ENCODE data around the gene KRT7.

Gene KRT7

DNA sequence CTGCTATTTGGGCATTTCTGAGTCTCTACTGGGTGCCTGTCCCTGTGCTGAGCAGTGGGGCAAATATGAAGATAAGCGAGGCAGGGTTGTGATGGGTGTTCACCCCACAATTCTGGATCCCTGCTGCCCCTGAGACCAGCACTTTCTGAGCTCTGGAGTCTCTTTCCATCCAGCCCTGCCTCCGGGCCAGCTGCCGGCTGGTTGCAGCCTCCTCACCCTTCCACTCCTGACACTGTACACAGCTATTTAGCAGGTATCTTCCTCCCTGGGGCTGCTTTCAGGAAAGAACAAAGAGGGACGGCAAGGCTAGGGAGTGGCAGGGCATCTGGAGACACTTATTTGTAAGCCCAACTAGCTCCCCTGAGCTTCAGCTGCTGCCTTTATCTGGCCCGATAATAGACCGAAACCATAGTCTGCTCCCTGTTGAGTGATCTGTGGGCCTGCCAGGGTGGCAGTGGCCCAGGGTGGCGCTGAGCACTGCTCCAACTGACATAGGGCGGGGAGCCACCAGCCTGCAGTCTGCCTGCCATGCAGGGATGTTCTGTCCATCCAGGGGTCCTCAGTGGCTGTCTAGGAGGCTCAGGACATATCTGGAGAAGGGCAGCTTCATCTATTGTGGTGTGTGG lies 33.6 kb upstream of the KRT7 start:
- DNase-seq (ENCODE audit: low spot score), result no peak

DNA sequence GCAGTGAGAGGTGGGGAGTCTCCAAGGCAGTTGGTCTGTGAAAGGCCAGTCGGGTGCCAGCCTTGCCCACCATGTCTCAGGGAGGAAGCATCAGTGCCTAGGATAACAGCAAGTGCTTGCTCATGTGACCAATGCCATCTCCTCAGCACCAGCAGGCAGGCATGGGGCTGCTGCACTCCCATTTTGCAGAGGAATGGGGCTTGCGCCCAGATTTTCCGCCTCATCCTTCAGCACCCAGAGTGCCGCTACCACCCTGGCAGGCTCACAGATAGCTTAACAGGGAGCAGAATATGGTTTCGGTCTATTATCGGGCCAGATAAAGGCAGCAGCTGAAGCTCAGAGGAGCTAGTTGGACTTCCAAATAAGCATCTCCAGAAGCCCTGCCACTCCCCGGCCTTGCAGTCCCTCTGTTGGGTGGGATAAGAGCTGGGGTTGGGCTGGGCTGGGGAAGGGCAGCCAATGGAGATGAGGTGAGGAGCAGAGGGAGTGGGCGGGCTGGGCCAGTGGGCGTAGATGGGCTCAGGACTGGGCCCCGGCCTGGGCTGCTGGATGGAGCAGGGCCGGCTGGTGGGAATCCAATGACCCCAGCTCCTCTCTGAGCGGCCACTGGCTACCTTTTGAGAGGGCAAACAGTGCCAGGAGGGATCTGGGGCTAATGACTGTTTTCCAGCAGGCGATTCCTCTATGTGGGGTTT lies 32.8 kb upstream of the KRT7 start:
- no peak for DNase-seq (ENCODE audit: low spot score)

DNA sequence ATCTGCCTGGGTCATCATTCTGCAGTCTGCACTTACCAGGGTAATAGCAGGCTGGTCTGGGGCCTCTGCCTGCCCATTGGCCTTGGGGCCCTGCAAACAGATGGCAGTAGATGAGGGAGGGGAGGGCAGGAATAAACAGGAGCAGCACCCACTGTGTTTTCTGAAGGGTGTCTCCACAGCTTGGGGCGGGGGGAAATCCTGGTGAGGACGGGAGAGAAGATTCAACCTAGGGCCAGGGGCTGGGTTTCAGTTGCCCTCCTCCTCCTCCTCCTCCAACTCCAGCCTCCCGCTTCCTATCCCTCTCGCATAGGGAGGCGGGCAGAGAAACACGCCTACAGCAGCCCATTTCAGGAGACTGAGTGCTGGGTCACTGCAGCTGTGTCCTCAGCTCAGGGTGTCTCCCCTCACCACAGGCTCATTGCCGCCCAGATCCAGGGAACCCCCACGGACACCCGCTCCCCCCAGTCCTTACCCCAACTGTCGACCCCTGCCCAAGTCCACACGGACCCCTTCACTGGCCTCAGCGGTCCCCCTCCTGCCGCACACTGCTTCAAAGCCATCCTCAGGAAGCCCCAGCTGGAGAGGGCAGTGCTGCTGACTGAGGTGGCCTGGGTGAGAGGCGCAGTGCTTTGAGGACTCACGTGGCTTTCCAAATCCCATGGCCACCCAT lies 32.1 kb upstream of the KRT7 start:
- no peak for DNase-seq (ENCODE audit: low spot score)

DNA sequence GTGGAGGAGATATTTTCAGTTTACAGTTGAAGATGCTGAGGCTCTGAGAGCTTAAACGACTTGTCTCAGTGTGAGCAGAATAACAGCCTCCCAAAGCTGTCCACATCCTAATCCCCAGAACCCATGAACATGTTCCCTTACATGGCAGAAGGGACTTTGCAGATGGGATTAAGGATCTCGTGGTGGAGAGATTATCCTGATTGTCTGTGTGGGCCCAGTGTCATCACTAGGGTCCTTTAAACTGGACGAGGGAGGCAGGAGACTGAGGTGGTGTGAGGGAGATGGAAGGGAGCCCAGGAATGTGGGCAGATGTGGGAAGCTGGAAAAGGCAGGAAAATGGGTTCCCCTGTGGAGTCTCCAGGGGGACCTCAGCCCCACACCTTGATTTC lies 31.6 kb upstream of the KRT7 start:
- DNase-seq (ENCODE audit: low spot score), result no peak

DNA sequence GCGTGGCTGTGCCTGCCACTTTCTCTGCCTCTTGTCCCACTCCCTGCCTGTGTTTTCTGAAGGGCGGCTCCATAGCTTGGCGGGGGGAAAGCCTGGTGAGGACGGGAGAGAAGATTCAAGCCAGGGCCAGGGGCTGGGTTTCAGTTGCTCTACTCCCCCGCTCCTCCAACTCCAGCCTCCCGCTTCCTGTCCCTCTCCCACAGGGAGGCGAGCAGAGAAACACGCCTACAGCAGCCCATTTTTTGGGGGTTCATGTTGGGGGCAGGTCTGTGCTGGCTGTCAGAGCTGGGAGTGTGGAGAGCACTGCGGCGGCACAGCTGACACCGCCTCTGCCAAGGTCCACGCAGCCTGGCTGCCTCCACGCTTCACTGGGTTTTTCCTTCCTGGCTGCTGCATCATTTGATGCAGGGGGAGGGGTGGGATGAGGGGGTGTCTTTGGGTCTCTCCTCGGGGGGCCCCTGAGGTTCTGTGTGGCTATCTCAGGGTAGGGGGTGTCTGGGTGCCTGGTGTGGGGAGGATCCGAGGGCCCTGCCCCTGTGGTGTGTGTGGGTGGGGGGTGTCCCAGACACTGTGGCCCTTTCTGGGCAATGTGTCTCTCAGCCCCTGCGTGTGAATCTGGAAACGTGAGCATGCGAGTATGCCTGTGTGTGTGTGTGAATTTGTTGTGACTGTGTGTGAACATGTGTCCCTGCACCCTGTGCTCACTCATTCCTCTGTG lies 30.5 kb upstream of the KRT7 start:
- DNase-seq (ENCODE audit: low spot score), result no peak

DNA sequence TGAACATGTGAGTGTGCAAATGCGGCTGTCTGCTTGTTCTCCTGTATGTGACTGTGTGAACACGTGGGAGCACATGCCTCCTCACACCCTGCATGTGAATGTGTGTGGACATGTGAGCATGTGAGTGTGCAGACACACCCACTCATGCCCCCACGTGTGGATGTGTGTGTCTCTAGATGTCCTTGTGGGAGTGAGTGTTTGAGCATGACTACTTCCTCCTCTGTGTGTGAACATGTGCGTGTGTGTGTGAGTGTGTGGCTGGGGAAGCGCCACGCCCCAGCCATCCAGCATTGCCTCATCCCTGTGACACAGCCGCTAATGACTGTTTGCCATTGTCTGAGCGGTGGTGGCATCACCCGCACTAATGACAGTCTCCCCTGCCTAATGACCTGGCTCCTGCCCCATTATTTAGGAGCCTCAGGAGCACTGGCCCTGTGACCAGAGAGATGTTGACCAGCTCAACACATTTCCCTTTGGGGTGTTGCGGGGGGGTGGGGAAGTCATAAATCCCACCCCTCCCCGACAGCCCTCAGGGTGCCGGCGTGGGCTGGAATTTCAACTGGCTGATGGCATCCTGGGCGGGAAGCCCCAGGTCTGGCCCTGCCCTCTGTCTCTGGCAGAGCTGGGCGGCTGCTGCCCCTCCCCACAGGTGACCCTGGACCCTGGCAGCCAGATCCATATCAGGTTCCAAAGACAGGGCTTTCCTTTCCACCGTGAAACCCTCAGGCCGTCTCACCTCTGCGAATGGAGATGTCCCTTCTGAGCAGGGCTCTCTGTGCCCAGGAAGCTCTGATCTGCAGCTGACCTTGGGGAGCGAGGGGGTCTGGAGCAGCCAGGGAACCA lies 29.7 kb upstream of the KRT7 start:
- DNase-seq (ENCODE audit: low spot score), result no peak

DNA sequence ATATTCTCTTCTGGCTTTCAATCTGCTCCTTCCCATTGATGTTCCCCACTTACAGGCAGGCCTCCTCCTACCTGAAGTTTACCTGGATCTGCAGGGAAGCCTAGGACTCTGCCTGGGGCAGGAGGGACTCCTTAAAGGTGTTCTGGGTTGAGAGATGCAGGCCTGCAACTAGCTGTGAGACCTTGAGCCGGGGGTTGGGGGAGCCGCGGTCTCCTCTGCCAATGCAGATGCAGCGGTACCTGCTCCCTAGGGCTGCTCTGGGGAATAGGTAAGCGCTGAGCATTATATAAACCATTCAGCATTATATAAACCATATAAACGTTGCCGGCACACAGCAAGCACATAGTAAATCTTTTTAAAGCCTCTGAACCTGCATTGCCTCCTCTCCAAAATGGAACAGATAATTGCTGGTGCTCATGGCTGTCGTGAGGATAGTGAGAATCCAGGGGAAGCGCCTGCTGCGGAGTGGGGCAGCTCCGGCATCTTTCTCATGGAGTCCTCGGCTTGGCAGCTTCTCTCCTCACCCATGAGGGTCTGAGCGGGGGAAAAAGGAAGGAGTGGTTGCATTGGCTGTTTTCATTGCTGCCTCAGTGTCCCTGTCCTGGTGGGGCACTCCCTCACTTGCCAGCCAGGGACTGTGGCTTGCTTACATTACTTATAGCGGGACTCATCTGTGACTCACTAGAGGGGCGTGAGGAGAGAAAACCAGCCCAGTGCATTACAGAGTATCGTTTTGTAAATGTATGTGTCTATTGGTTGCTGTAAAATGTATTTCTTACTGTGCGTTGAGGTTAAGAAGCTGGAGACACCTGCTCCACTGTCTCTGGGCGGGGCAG lies 28.7 kb upstream of the KRT7 start:
- DNase-seq (ENCODE audit: low spot score), result no peak

DNA sequence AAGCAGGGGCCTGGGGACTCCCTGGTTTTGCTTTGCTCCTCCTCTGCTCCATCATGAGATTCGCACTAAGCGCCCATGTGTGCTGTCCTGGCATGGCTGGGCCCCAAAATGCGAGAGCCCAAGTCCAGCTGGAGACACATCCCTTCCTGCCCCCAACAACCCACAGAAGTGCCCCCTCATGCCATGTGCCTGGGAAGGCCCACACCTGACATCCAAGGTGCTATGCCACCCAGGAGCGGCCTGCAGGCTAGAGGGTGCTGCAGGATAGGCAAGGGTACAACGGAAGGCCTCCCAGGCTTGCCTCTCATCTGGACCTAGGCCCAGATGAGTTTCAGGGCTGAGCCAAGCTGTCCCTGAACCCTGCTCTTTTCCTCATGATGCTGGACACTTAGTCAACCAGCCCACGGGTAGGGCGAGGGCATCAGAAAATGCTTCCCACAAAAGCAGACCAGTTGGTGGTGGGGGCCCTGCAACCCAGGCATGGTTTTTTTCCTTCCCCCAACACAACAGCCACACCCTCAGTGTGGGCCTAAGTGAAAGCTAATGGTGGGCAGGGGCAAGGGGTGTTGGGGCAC lies 28.0 kb upstream of the KRT7 start:
- DNase-seq (ENCODE audit: low spot score), result no peak

DNA sequence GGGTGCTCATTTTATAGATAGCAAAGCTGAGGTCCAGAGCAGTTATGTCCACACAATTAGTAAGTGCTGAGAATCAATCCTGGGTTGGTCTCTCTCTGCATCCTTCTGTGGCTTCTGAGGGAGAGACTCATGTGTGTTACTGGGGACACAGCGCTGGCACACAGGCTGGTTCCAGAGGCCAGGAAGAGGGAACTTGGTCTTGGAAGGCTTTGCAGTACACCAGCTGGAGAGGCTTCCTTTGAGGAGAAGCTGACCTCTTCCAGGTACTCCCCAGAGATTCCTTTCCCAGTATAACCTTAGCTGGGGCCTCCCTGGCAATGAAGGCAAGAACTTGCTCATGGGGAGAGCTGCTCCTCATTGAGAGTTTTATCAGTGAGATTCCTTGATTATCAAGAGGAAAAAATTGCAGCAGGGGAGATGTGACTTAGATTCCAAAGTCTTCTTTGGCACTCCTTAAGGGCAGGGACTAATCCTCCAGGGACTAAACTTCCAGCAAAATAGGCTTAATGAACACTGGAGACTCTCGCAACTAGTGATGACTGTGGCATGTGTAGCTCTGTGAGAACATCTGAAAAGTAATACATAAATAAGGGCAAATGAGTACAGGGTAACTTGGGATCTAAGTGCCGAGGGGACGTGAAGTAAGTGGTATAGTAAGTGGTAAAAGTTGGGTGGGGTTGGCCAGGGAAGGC lies 27.3 kb upstream of the KRT7 start:
- DNase-seq (ENCODE audit: low spot score), result no peak

DNA sequence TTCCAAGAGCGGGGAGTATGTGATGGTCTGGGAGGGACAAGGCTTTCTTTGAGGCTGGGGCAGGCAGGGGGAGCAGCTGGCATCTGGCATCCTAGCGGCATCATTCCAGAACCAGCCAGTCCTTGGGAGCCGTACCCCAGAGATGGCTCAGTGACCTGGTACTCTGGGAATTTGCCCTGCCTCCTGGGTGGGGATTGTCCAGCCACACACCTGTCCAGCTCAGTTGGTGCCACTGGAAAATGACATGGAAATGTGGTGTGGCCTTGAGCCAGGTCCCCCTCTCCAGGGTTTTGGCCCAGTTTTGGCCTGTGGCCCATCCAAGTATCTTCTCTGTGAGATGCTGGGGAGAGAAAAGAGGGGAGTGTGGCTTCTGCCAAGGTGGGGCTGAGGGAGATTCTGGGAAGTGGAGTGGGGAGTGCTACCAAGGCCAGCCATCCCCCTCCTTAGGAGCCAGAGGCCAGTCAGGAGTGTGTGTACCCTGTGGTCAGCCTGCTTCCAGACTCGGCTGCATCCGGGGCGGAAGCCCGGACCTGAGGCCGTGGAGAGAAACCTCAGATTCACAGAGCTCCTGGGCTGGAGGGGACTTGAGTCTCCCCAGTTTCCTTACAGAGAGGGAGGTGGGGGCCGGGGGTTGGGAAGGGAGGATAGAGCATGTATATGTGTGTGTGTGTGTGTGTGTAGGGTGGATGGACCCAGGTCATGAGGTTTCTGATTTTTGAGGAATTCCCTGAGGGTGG lies 26.6 kb upstream of the KRT7 start:
- DNase-seq (ENCODE audit: low spot score), result no peak

DNA sequence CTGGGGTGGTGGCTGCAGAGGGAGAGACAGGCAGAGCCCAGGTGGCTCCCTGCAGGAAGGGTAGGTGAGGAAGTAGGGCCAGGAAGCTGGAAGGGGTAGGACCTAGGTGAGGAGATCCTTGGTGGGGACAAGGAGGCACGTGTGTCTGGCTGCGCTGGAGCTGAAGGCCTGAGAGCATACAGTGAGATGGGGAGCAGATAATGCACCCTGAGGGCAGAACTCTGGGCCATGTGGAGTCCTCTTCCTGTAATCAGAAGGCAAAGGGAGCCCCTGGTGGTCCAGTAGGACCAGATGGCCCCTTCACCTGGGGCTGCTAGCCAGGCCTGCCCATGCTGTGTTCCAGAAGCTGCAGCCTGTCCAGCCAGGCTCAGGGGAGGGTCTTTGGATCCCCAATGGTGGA lies 25.9 kb upstream of the KRT7 start:
- no peak for DNase-seq (ENCODE audit: low spot score)

DNA sequence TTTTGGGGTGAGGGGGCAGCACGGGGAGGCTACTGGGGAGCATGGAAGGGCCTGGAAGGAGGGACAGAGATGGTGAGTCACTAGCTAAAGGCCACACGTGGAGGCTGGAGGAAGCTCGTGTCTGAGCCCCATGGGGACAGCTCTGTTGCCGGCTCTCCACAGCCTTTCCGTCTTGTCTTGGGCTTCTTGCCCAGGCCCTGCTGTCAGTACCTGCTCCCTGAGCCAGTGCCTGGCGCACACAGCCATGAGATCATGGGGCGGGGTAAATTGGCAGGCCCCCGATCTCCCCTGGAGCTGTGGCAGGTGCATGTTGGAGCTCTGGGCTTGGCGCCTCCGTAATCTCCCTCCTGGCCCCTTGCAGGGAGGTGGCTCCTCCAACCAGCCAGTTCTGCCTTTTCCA lies 25.1 kb upstream of the KRT7 start:
- DNase-seq (ENCODE audit: low spot score), result no peak

DNA sequence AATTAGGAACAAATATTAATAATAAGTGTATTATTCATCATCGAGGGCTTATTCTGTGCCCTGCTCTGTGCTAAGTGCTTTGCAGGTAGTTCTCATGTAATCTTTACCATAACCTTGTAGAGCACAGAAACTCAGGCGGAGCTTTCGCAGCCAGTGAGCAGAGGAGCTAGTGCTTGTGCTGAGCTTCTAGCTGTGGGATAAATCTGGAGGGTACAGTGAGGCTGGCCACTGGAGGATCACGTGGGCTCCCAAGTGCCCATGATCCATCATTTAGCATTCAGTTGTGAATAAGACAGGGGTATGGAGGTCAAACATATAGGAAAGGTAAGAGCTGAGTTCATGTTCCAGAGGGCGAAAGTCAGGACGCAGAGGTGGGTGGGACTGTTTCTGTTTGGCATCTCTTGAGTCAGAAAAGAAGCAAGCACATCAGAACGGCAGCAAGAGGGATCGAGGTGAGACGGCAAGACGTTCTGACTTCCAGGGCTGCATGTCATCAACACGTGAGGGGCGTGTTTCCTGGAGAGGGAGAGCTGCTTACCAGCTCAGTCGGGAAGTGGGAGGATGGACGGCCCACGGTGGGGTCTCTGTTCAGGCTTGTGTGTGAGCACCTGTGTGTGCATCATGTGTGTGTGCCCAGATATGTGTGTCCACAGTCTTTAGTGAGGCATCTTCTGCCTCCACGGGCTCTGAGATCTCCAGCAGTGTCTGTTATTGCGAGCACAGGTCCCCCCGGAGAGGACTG lies 24.4 kb upstream of the KRT7 start:
- no peak for DNase-seq (ENCODE audit: low spot score)

DNA sequence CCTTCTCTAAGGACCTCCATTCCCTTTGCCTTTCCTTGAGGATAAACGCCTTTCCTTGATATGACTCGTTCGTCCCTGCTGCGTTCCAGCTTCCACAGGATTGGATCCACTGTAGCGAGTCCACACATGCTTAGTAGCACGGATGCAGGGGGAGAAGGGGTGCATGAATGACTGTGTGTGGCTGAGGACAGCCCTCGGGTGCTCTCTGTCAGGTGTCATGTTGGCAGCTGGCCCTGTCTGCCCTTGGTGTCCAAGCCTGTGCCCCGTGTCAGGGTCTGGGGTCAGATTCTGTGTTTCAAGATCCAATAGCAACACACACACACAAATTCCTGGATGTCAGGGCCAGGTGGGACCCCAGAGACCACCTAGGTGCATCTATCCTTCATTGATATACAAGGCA lies 23.7 kb upstream of the KRT7 start:
- DNase-seq (ENCODE audit: low spot score), result no peak

DNA sequence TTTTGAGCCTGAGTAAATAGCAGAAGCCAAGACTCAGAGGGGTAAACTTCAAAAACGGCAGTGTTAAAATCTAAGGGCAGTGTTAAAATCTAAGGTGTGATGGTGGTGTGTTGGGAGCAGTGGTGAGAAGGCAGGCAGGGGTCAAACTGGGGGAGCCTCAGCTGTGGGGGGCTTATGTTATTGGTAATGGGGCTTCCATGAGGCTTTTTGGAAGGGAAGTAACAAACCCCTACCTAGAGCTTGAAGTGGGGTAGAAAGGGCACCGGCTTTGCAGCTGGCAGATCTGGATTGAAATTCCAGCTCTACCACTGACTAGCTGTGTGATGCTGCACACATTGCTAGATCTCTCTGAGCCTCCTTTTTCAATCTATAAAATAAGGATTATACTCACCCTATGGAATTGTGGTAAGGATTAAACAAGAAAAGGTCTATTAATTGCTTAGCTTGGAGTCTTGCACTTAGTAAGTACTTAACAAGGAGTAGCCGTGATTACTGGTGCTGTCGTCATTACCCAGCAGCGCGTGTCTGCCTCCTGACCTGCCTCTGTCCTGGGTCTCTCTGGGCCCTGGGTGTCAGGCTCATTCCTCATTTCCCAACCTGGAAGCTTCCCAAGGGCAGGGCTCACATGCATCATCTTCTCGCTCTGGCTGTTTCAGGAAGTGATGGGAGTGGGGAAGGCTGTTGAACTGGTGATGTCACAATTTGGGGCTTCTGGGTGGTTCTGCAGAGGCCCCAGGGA lies 22.7 kb upstream of the KRT7 start:
- no peak for DNase-seq (ENCODE audit: low spot score)

DNA sequence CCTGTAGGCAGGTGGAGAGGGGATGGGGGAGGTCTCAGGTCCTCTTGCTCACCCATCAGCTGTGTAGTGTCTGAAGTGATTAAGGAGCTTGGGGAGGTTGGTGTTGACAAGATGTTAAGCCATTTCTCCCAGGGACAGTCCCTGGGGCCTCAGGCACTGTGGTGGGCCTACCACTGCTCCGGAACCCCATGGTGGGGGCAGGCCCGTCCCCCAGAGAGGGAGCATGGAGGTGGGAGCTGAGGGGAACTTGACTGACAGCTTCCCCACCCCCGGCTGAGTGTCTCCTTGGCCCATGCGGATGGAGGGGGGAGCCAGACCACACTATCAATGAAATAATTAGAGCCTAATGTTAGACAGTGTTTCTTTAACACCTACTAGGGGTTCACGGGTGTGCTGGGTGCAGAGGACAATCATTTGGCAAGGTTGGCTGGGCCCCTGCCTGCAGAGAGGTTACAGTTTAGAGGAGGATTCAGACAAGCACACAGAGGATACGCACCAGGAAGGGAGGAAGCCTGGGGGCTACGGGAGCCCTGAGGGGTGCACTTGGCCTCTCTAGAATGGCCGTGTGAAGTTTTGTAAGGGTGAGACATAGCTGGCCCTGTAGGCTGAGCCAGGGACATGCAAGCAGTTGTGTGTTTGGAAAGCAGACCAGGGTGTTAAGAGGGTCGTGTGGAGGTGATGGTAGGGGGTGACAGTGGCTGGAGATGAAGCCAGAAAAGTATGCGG lies 22.0 kb upstream of the KRT7 start:
- no peak for DNase-seq (ENCODE audit: low spot score)

Measured in CD4-positive, alpha-beta T cell treated with Interleukin-6 at 100 ng/mL for 8 hours (primary cell).